COR-L47 (cell line): ENCODE results near the gene INSIG2.
A peak's percentile ranks its signal among the peaks of the same experiment; 100 is the strongest.

Experiments
- DNase-seq: peaks from one replicate; lab custom pipeline; 2025; lab: John Stamatoyannopoulos, UW

INSIG2 gene

GRCh38 chr2:118088051-118089024 is at the start of gene INSIG2:
TSS of gene INSIG2 (plus strand) at chr2:118088471. CDS start at chr2:118096557, 8,086 bp downstream.
- peak; percentile 97 for DNase-seq

- DNase-seq: no peak
These were observed 47.4 kb upstream of the INSIG2 start for GRCh38 chr2:118040891-118041290.

- DNase-seq: no peak
These were observed 44.1 kb upstream of the INSIG2 start for GRCh38 chr2:118044103-118044716.

DNA sequence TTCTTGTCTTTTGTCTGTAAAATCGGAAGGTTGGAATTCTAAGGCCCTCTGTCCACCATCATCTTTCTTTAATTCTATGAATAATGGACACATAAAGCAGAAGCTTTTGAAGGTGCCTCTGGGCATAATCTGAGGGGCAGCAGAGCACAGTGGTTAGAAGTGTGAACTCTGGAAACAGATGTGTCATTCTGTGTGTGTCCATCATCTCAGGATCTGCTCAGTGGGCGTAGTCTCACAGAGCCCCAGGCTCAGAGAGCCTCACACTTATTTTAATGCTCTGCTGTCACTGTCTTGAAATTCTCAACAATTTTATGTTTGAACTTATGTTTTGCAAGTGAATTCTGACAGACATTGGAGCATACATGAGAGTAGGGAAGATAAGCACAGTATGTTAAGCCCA is 43.4 kb upstream of the INSIG2 start:
- no peak for DNase-seq

- DNase-seq: no peak
These were observed 43.0 kb upstream of the INSIG2 start for GRCh38 chr2:118045286-118045685.

- peak; percentile 23 for DNase-seq
These were observed 41.5 kb upstream of the INSIG2 start for GRCh38 chr2:118046634-118047210.

DNA sequence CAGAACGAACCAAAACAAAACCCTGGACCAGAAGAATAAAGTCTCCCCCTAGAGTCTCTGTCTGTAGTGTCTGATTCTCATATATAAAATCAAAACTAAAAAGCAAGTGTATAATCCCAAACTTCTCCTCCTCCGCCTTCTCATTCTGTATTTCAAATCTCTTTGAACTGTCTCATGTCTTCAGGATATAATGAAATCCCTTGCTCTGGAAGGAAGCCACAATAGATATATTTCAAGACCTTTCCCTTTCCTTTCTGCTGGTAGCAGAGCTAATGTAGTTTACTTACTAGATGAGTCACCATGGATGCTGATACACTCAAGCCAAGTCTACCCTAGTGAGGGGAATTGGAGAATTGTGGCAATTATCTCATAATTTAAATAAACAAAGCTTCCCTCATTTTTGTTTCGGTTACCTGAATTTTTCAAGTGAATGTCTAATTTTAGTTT is 40.9 kb upstream of the INSIG2 start:
- no peak for DNase-seq

DNA sequence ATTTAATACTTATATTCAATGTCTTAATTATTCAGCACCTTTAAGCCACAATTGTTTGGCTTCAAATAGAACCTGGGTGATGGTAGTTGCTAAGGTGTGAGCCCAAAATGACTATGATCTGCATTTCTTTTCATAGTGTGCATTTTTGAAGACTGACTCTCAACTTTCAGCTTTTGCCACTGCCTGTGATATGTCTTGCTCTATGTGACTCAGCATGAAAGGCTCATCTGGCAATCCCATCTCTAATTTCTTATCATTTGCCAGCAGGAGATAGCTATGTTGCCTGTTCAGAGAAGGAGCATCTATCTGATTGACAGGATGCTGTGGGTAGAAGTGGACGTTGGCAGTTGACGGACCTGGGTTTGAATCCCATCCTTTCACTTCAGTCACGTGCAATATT is 39.9 kb upstream of the INSIG2 start:
- DNase-seq: no peak

DNA sequence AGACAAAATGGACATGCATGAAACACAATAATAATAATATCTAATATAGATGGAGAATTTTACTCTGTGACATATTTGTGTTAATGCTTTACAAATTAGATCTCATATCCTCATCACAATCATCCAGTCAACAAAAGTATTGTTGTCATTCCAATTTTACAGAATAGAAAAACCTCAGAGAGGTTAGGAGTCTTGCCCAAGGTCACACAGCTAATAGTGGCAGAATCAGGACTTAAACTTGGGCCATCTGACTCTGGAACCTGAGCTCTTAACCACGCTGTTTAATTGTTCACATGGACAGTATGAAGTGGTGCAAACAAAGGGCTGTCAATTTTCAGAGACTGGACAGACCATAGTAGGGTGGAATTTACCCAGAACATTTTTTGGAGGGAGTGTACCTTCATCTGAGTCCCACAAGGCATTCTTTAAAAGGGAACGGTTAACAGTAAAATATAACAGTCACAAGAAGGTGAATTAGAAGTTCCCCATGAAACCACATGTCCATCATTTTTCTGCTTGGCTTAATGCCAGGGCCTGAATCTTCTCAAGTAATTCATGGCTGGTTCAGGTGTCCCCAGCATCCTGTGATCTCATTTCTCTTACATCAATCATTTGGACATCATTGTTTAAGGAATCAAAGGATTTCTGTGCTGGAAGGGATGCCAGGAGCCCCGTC is 39.0 kb upstream of the INSIG2 start:
- no peak for DNase-seq

DNA sequence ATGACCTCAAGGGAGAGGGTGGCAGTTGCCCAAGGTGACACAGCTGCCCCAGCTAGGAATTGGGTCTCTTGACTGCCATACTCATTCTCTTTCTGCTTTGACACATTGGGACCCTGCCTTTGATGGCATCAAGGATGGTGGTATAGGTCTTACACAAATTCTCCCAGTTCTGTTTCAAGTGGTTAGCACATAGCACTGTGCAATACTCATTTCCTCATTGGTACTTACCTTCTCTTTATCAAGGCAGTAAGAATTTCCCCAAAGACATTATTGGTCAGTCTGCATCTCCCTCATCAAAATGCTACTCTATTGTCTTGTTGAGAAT is 38.5 kb upstream of the INSIG2 start:
- no peak for DNase-seq

DNA sequence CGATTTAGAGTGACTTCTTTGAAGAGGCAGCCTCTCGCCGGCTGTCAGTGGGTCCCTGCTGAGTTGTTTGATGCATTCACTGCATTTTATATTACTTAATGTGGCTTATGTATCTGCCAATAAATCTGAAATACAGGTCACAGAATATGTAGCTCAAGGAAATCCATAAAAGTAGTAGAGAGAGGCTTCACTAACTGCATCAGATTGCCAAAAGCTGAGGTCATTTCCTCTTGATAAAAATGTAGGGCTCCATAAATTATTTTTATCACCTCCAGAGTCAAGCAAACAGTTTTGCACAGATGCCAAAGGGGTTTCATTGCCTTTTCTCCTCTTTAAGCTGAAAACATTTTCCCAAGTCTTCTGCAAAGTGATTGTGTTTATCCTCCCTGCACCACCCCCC is 37.9 kb upstream of the INSIG2 start:
- no peak for DNase-seq

DNA sequence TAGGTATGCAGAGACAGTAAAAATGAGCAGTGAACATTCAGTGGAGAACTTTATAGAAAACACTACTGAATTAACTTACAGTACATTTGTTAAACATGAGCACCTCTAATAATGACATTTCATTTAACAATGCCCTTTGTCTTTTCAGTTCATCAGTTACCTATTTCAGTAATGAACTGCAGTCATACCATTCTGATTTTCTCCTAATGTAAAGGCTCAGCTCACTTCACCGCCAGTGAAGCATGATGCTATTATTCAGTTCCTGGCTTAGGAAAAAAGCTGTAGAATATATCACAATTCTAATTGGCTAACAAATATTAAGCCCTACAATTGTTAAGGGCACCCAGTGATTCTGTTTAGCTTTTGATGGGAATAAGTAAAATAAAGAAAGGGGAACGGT is 37.3 kb upstream of the INSIG2 start:
- DNase-seq: no peak

DNA sequence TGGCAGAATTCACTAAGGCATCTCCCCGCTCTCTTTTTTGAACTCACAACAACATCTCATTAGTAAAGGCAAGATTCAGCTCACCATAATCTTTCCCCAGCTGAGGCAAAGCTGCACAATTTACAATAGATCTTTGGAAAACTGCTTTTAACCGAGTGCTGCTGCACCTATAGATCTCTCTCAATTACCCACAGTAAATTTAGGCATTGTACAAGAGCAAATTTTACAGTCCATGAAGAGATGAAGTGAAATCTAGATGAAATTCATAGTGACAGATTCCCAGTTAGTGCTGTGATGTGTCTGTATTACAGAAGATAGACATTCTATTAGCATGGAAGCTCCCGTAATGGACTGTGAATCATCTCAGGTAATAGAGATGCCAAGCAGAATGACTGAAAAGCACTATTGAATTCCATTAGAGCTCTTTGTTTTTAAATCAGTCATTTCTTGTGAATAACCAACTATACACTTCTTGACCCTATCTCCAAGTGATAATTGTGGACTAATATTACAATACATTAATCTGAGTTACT is 36.4 kb upstream of the INSIG2 start:
- DNase-seq: no peak

GRCh38 chr2:118052474-118052873 is 35.8 kb upstream of the INSIG2 start:
- DNase-seq: no peak

GRCh38 chr2:118053681-118054080 is 34.6 kb upstream of the INSIG2 start:
- no peak for DNase-seq

- DNase-seq: no peak
These were observed 33.9 kb upstream of the INSIG2 start for GRCh38 chr2:118054213-118055008.

GRCh38 chr2:118055512-118056164 is 32.6 kb upstream of the INSIG2 start:
- no peak for DNase-seq

DNA sequence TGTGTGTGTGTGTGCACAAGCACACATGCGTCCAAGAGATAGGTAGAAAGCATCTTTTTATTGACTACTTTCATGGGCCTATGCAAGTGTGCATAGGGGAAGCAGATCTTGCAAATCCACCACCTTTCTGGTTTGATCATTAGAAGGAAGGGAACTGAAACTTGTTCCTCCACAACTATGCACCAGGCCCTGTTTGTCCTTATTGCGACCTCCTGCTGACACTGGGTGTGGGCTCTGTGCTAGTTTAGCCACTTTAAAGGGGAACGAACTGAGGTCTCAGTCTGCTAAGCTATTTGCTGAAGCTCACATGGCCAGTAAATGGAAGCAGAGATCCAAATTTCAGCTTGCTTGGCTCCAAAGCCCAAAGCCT is 32.1 kb upstream of the INSIG2 start:
- no peak for DNase-seq

- no peak for DNase-seq
These were observed 31.5 kb upstream of the INSIG2 start for GRCh38 chr2:118056801-118057200.

DNA sequence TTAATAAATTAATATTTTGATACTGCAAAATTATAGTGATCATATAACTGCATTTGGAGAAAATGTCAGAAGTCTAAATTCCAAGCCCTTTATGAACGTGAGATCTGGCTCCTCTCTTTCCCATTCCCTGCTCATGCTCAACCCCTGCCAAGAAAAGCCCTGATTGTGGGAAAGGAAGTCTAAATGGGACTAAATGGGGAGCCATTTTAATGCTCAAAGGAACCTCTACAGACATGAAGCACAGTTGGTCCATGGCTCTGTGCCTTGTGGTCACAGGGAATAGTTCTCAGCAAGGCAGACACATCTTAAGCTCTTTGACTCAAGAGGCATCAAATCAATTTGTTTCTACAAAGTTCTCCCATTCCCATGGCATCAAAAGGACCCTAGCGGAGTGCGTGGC is 29.3 kb upstream of the INSIG2 start:
- DNase-seq: no peak

- no peak for DNase-seq
These were observed 28.3 kb upstream of the INSIG2 start for GRCh38 chr2:118059919-118060478.
